ENCODE measurements around the gene GPATCH3.
A peak's percentile ranks its signal among the peaks of the same experiment; 100 is the strongest.

The GPATCH3 gene

DNA sequence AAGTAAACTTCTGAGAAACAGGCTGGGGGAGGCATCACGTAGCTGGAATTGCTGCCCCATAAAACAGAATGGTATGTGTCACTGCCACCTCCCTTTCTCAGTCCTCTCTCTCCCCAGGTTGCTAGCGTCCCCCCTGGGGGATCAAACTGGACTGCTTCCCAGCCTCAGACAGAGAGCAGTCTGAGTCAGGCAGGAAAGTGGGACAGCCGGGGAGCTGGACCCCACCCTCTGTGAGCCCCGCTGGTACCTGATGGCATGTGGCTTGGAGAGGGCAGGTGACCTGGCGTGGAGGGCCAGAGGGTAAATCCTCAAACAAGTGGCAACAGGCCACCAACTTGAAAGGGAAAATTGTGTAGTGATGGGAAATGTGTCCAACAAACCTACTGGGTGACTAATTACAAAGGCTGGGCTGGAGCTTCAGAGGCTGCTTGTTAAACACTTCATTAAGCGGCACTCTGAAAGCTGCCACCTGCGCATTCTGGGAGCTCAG, 38.3 kb downstream of the GPATCH3 start:
- peaks cover 34% of the 10 kb centered on the region for H3K4me1 Mint-ChIP-seq
- H3K27me3 Mint-ChIP-seq = no peaks in the 10 kb centered on the region
- ATAC-seq (no peak), DNase-seq (no peak)
- no peaks in the 10 kb centered on the region for H3K9me3 Mint-ChIP-seq
- no peak overlapping the region for H3K4me3 Mint-ChIP-seq
- no peak overlapping the region for H3K27ac Mint-ChIP-seq

GRCh38 chr1:26861286-26861701, 39.0 kb downstream of the GPATCH3 start:
- H3K4me3 Mint-ChIP-seq = no peak overlapping the region
- peak overlapping the region in 1 of 2 donors; percentile 41 for H3K27ac Mint-ChIP-seq
- H3K27me3 Mint-ChIP-seq = no peaks in the 10 kb centered on the region
- no peaks in the 10 kb centered on the region for H3K9me3 Mint-ChIP-seq
- DNase-seq = no peak
- H3K4me1 Mint-ChIP-seq = peaks cover 34% of the 10 kb centered on the region
- ATAC-seq = no peak

DNA sequence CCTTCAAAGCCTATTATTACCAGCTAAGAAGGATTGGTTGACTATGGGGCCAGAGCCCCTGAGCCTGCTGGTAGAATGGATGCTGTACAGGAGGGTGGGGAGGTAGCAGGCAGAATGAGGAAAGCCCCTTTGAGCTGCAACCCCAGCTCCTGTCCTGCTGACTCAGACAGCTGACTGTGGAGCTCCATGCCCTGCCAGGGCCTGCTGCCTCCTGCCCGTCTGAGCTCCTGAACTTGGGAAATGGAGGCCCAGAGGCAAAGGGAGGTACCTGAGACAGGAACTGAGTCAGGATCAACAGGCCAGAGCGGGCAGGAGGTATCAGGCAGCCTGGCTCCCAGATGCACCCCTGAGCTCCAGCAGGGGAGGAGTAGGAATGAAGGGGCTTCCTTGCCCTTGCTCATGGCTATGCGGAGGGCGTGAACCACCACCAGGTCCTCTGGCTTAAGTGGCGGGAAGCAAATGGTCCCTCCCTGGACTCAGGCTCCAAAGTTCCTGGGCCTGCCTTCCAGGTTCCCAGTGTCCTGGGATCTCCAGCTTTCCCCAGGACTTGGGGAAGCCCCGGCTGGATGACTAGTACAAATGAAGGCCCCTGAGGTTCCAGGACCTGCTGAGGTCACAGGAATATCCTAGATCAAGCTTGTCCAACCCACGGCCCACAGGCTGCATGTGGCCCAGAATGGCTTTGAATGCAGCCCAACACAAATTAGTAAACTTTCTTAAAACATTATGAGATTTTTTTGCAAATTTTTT, 41.2 kb downstream of the GPATCH3 start:
- no peaks in the 10 kb centered on the region for H3K27me3 Mint-ChIP-seq
- H3K4me3 Mint-ChIP-seq = no peak overlapping the region
- H3K9me3 Mint-ChIP-seq = no peaks in the 10 kb centered on the region
- DNase-seq (no peak), ATAC-seq (no peak)
- peaks cover 29% of the 10 kb centered on the region for H3K4me1 Mint-ChIP-seq
- peak overlapping the region in 1 of 2 donors; percentile 48 for H3K27ac Mint-ChIP-seq

DNA sequence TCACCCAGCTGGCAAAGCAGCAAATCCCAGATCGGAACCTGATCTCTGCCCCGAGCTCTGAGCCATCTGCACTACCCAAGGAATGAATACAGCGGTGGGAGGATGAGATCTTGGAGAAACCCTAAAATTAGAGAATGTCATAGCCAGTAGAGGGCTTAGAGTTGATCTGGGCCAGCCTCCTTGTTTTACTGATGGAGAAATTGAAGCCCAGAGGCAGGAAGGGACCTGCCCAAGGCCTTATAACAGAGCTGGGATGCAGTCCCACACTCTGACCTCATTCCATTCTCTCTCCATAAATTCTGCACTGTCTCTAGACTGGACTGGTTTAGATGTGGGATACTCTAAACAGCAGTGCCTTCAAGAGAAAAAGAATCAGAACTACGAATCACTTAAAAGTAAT, 42.1 kb downstream of the GPATCH3 start:
- H3K9me3 Mint-ChIP-seq = no peaks in the 10 kb centered on the region
- peak overlapping the region in 1 of 2 donors; percentile 48 for H3K27ac Mint-ChIP-seq
- ATAC-seq (no peak), DNase-seq (no peak)
- no peak overlapping the region for H3K4me3 Mint-ChIP-seq
- H3K4me1 Mint-ChIP-seq = peaks cover 20% of the 10 kb centered on the region
- H3K27me3 Mint-ChIP-seq = no peaks in the 10 kb centered on the region

DNA sequence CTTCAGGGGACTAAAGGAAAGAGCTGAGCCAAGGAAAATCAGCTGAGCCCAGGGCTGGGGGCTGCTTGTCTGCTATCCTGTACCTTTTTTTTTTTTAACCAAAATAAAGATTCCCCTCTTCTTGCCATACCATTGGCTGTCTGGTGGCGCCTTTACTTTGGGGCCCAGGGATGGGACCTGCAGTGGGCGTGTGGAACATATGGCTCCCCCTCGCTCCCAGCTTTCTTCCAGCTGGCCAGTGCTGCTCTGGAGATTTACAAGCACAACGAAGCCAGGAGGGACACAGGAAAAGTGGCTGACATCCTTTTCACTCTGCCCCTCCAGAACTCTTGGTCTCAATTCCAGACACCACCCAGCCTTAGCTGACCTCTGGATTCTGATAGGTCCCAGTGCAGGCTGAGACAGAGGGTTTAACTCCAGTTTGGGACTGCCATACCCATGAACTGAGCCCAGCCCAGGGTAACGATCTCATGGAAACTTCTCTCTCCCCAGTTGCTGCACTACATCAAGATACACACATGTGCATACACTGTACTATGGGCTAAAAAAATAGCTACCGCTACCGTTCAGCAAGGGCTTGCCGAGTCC, 42.7 kb downstream of the GPATCH3 start:
- Mint-ChIP-seq H3K4me3 (no peak overlapping the region), H3K9me3 (no peaks in the 10 kb centered on the region), H3K27me3 (no peaks in the 10 kb centered on the region), H3K4me1 (peaks cover 14% of the 10 kb centered on the region), H3K27ac (no peak overlapping the region)
- ATAC-seq = no peak
- no peak for DNase-seq

- no peak for DNase-seq
- Mint-ChIP-seq H3K4me3 (no peak overlapping the region), H3K9me3 (no peaks in the 10 kb centered on the region), H3K27ac (peak overlapping the region in 1 of 2 donors; percentile 51), H3K27me3 (no peaks in the 10 kb centered on the region), H3K4me1 (peaks cover 7% of the 10 kb centered on the region)
- ATAC-seq = no peak
Observed at GRCh38 chr1:26856604-26857469, 43.4 kb downstream of the GPATCH3 start.

DNA sequence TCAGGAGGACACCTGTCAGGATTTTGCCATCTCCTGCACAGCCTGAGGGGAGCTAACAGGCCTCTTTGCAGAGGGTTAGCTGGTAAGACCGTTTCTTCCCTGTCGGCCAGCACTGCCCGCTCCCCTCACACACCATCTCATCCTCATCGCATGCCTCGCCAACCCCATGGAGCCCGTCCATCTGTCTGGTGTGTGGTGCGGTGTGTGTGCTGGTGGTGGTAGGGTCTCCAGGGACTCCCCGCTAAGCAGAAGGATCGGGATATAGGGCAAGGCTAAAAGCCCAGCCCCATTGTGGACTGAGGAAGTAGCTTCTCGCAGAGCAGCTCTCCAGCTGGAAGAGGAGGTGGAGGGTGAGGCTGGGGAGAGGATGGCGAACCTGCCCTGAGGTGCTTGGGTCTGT, 44.1 kb downstream of the GPATCH3 start:
- Mint-ChIP-seq H3K27ac (peak overlapping the region in 1 of 2 donors; percentile 45), H3K27me3 (no peaks in the 10 kb centered on the region), H3K4me3 (no peak overlapping the region), H3K4me1 (peaks cover under 1% of the 10 kb centered on the region), H3K9me3 (no peaks in the 10 kb centered on the region)
- no peak for ATAC-seq
- no peak for DNase-seq

GRCh38 chr1:26855636-26856035, 44.6 kb downstream of the GPATCH3 start:
- ATAC-seq (no peak), DNase-seq (no peak)
- Mint-ChIP-seq H3K9me3 (no peaks in the 10 kb centered on the region), H3K27ac (peak overlapping the region; percentile 3 to 45), H3K4me1 (no peaks in the 10 kb centered on the region), H3K4me3 (no peak overlapping the region), H3K27me3 (no peaks in the 10 kb centered on the region)

DNA sequence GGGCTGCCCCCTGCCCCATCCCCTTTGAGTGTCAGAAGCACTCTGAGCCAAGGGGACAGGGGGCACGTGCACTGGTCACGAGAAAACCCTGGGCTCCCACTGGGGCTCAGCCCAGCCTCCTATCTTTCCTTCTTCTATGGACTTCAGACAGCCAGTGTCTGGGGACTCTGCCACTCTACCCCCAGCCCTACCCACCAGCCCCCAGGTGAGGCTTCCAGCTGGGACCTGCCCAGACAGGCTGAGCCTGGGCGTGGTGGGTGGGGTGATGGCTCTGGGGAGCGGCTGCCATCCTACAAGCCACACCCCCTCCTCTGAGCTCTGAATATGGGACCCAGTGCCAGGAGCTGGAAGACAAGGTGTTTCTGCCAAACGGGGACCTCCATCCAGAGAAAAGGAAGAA, 45.4 kb downstream of the GPATCH3 start:
- DNase-seq = no peak
- no peak for ATAC-seq
- H3K4me1 Mint-ChIP-seq = no peaks in the 10 kb centered on the region
- H3K4me3 Mint-ChIP-seq = no peak overlapping the region
- H3K27me3 Mint-ChIP-seq = no peaks in the 10 kb centered on the region
- H3K9me3 Mint-ChIP-seq = no peaks in the 10 kb centered on the region
- peak overlapping the region; percentile 14 to 79 for H3K27ac Mint-ChIP-seq

DNA sequence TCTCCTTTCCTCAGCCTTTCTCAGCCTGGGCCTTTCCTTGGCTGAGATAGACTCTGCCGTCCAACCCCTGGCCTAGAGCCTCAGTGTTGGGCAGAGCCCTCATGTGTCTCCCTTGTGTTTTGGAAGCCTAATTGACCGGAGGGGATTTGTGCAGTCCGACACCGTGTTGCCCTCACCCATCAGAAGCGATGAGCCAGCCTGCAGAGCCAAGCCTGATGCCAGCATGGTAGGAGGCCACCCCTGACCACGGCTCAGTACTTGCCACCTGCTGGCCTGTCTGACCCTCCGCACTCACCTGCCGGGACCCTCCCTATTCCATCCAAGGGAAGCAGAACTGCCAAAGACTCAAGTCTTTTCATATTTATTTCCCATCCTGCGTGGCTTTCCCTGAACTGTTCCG, 46.7 kb downstream of the GPATCH3 start:
- no peaks in the 10 kb centered on the region for H3K27me3 Mint-ChIP-seq
- no peak for DNase-seq
- no peaks in the 10 kb centered on the region for H3K4me1 Mint-ChIP-seq
- no peak for ATAC-seq
- peak overlapping the region in 1 of 2 donors; percentile 77 for H3K27ac Mint-ChIP-seq
- no peaks in the 10 kb centered on the region for H3K9me3 Mint-ChIP-seq
- H3K4me3 Mint-ChIP-seq = no peak overlapping the region

GRCh38 chr1:26853156-26853555, 47.1 kb downstream of the GPATCH3 start:
- Mint-ChIP-seq H3K27me3 (no peaks in the 10 kb centered on the region), H3K27ac (no peak overlapping the region), H3K9me3 (no peaks in the 10 kb centered on the region), H3K4me3 (no peak overlapping the region), H3K4me1 (no peaks in the 10 kb centered on the region)
- peak; percentile 78 for ATAC-seq
- DNase-seq = peak; percentile 59 to 63

GRCh38 chr1:26852701-26853100, 47.6 kb downstream of the GPATCH3 start:
- Mint-ChIP-seq H3K4me1 (no peaks in the 10 kb centered on the region), H3K27me3 (no peaks in the 10 kb centered on the region), H3K4me3 (no peak overlapping the region), H3K27ac (peak overlapping the region in 1 of 2 donors; percentile 45), H3K9me3 (no peaks in the 10 kb centered on the region)
- ATAC-seq (no peak), DNase-seq (no peak)

DNA sequence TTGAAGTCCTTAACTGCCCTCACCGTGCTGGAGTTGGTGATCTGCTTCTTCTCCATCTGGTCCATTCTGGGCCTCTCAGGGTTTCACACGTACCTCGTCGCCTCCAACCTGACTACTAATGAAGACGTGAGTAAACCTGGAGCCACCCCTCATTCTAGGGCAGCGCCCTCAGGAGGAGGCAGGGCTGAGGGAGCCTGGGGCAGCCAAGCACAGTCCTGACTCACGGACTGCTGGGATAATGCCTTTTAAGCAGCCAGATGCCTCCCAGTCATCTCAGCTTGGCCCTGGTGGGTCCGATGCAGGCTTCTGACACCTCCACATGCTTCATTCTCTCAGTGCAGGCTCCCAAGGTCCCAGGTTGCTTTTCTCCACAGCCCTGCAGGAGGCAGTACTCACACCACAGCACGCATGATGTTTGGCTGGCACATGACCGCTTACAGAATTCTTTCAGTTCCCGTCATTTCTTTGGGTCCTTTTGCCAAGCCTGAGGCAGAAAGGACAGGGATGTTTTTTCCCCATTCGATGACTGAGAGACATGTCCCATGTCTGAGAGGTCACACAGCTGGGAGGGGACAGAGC, 49.1 kb downstream of the GPATCH3 start:
- ATAC-seq = no peak
- Mint-ChIP-seq H3K27me3 (no peaks in the 10 kb centered on the region), H3K27ac (peak overlapping the region in 1 of 2 donors; percentile 74), H3K4me3 (no peak overlapping the region), H3K9me3 (no peaks in the 10 kb centered on the region), H3K4me1 (no peaks in the 10 kb centered on the region)
- DNase-seq = no peak

- Mint-ChIP-seq H3K4me3 (no peak overlapping the region), H3K9me3 (no peaks in the 10 kb centered on the region), H3K27me3 (no peaks in the 10 kb centered on the region), H3K27ac (peak overlapping the region in 1 of 2 donors; percentile 81), H3K4me1 (no peaks in the 10 kb centered on the region)
- no peak for DNase-seq
- ATAC-seq = no peak
Observed at GRCh38 chr1:26848941-26849774, 51.1 kb downstream of the GPATCH3 start.

DNA sequence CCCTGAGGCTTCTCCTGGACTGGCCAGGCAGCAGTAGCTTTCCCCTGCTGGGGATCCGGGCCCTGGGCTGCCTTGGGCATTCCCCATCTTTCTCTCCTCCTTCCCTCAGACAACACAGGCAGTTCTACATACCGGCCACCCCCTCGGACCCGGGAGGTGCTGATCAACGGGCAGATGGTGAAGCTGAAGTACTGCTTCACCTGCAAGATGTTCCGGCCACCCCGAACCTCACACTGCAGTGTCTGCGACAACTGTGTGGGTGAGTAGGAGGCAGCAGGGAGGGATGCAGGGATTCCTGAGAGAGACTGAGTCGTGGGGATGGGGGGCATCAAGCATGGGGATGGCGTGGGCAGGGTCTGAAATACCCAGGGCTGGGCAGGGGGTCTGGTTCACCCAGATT, 51.8 kb downstream of the GPATCH3 start:
- Mint-ChIP-seq H3K27me3 (no peaks in the 10 kb centered on the region), H3K9me3 (no peaks in the 10 kb centered on the region), H3K4me1 (no peaks in the 10 kb centered on the region), H3K4me3 (no peak overlapping the region), H3K27ac (peak overlapping the region; percentile 31 to 82)
- DNase-seq (no peak), ATAC-seq (no peak)

Measured in stimulated activated naive CD8-positive, alpha-beta T cell treated with anti-CD3 and anti-CD28 coated beads, Interleukin-15, amount 100 ng/mL, for 72 hours (primary cell).